Immature natural killer cell (primary cell): ENCODE data around the gene VPS72. TPM values are rescaled to one million over a fixed set of nuclear protein-coding genes. Genes with fewer than 3 reads are reported as not detected.

Source experiments
- DNase-seq, 3 donors: peaks; one replicate each; pipeline ENCODE4 v3.0.0; 2022; ENCODE audit warnings: mixed read lengths in 1 of 3
- H3K27ac Mint-ChIP-seq, 6 donors: one replicate each; pipeline ENCODE4 v1.8.0; 2020; ENCODE audit warnings: mixed read lengths in 6 of 6, mild to moderate bottlenecking in 5 of 6, inconsistent platforms in 4 of 6, moderate library complexity in 3 of 6
- H3K27me3 Mint-ChIP-seq, 3 donors: one replicate each; pipeline ENCODE4 v1.8.0; 2020 to 2021; ENCODE audit warnings: low read depth in 3 of 3, mild to moderate bottlenecking in 3 of 3, mixed read lengths in 3 of 3, moderate library complexity in 3 of 3, inconsistent platforms in 1 of 3
- H3K36me3 Mint-ChIP-seq, 3 donors: one replicate each; pipeline ENCODE4 v1.8.0; 2020; ENCODE audit warnings: mixed read lengths in 3 of 3, inconsistent platforms in 2 of 3, mild to moderate bottlenecking in 2 of 3
- H3K4me1 Mint-ChIP-seq, 2 donors: one replicate each; pipeline ENCODE4 v1.8.0; 2020; ENCODE audit warnings: inconsistent platforms in 2 of 2, mild to moderate bottlenecking in 2 of 2, mixed read lengths in 2 of 2, moderate library complexity in 1 of 2
- H3K4me3 Mint-ChIP-seq, 5 donors: one replicate each; pipeline ENCODE4 v1.8.0; 2020; ENCODE audit warnings: mild to moderate bottlenecking in 5 of 5, mixed read lengths in 5 of 5, inconsistent platforms in 3 of 5, moderate library complexity in 3 of 5
- H3K9me3 Mint-ChIP-seq, 6 donors: one replicate each; pipeline ENCODE4 v1.8.0; 2020; ENCODE audit warnings: mild to moderate bottlenecking in 6 of 6, mixed read lengths in 6 of 6, inconsistent platforms in 4 of 6, moderate library complexity in 3 of 6
- polyA plus RNA-seq, 3 donors: library from polyadenylated mRNA; unstranded; fragments of 300-500 nt; fragmentation: Illumina TruSeq; gene quantifications; one replicate each; pipeline ENCODE4 v1.2.3, GENCODE V29; 2021

Gene VPS72
- polyA plus RNA-seq, 3 donors from 2014 or later: 68.7 to 102 (median 75.5) TPM

- peaks cover 34 to 41% of the 10 kb centered on the region in 2 donors for H3K4me1 Mint-ChIP-seq
- no peaks in the 10 kb centered on the region for H3K9me3 Mint-ChIP-seq
- DNase-seq: no peak
- H3K36me3 Mint-ChIP-seq: peaks cover 12 to 26% (median 26%) of the 10 kb centered on the region in 3 donors
- peak overlapping the region; percentile 94 to 100 (median 99) for H3K4me3 Mint-ChIP-seq
- peaks cover 9 to 15% (median 10%) of the 10 kb centered on the region in 3 donors for H3K27me3 Mint-ChIP-seq
- peak overlapping the region; percentile 45 to 98 (median 92) for H3K27ac Mint-ChIP-seq
Measured at GRCh38 chr1:151167116-151167515, 22.9 kb downstream of the VPS72 start.

- no peaks in the 10 kb centered on the region for H3K9me3 Mint-ChIP-seq
- DNase-seq: no peak
- H3K4me1 Mint-ChIP-seq: peaks cover 40 to 47% of the 10 kb centered on the region in 2 donors
- H3K27ac Mint-ChIP-seq: peak overlapping the region; percentile 91 to 98 (median 95)
- peaks cover 9 to 15% (median 10%) of the 10 kb centered on the region in 3 donors for H3K27me3 Mint-ChIP-seq
- peaks cover 12 to 26% (median 24%) of the 10 kb centered on the region in 3 donors for H3K36me3 Mint-ChIP-seq
- peak overlapping the region; percentile 94 to 100 (median 99) for H3K4me3 Mint-ChIP-seq
Measured at GRCh38 chr1:151166505-151166956, 23.5 kb downstream of the VPS72 start.

GRCh38 chr1:151165738-151166504, 24.1 kb downstream of the VPS72 start, which contains the start of the genes LYSMD1 and SCNM1:
Gene LYSMD1, minus strand, starts transcription at chr1:151165902. Its CDS starts 644 bp downstream, at chr1:151165258.
Gene SCNM1, plus strand, starts transcription at chr1:151166144. Its CDS starts 9 bp downstream, at chr1:151166153.
- Mint-ChIP-seq H3K4me1 (peaks cover 42 to 51% of the 10 kb centered on the region in 2 donors), H3K27me3 (peaks cover 9 to 15% (median 10%) of the 10 kb centered on the region in 3 donors), H3K4me3 (peak within 1 kb of the TSS; percentile 94 to 100 (median 99)), H3K27ac (peak within 1 kb of the TSS; percentile 91 to 98 (median 95)), H3K36me3 (peaks cover 12 to 26% (median 19%) of the 10 kb centered on the region in 3 donors), H3K9me3 (no peaks in the 10 kb centered on the region)
- DNase-seq: peak; percentile 95 to 97 (median 96)

- no peaks in the 10 kb centered on the region for H3K9me3 Mint-ChIP-seq
- peaks cover 9 to 14% (median 10%) of the 10 kb centered on the region in 3 donors for H3K27me3 Mint-ChIP-seq
- peaks cover 43 to 57% of the 10 kb centered on the region in 2 donors for H3K4me1 Mint-ChIP-seq
- no peak for DNase-seq
- peak overlapping the region in 5 of 6 donors; percentile 91 to 98 (median 94) for H3K27ac Mint-ChIP-seq
- peaks cover 12 to 23% (median 18%) of the 10 kb centered on the region in 3 donors for H3K36me3 Mint-ChIP-seq
- H3K4me3 Mint-ChIP-seq: peak overlapping the region; percentile 94 to 100 (median 99)
Measured at GRCh38 chr1:151165281-151165737, 24.7 kb downstream of the VPS72 start.

DNA sequence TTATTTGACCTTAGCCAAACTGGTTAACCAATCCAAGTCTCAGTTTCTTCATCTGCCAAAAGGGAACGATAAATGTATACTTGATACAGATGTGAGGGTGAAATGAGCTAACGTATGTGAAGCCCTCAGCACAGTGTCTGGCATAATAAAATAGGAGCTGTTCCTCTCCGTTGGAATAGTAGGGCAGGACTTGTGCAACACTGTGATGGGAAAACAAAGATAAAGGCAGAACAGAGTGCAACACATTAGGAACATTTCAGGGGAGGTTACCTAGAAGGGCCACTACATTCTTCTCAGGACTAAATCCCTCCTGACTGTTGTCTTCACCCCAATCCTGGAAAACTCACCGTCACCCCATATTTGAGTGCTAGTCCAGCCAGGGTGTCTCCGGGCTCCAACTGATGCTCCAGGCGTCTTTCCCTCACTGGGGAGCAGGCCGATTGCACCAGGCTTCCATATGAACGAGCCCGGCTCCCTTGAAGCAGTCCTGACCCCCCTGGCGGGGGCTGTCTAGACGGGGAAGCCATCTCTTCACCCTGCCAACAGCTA, 25.2 kb downstream of the VPS72 start:
- peaks cover 46 to 62% of the 10 kb centered on the region in 2 donors for H3K4me1 Mint-ChIP-seq
- peaks cover 12 to 22% (median 14%) of the 10 kb centered on the region in 3 donors for H3K36me3 Mint-ChIP-seq
- H3K9me3 Mint-ChIP-seq: no peaks in the 10 kb centered on the region
- peak overlapping the region in 4 of 6 donors; percentile 45 to 81 (median 62) for H3K27ac Mint-ChIP-seq
- no peak for DNase-seq
- H3K27me3 Mint-ChIP-seq: peaks cover 9 to 12% (median 10%) of the 10 kb centered on the region in 3 donors
- H3K4me3 Mint-ChIP-seq: peak overlapping the region in 4 of 5 donors; percentile 32 to 100 (median 67)

DNA sequence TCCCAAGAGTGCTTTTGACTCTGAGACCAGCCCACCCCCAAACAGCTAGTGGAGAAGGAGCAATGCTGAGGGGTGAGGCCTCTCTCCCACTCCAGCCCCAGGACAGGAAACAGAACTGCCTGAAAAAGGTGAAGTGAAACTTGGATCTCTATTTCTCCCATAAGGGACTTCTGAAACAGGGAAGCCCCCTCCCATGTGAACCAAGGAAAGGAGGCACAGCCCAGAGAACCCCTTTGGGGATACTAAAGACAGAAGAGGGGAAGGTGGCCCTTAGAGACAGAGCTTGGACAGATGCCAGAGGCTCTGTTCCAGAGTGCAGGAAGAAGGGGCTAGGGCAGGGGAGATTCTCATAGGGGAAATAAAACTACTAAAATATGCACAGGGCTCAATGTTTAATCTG, 30.6 kb downstream of the VPS72 start:
- Mint-ChIP-seq H3K4me1 (peaks cover 54 to 73% of the 10 kb centered on the region in 2 donors), H3K27me3 (peaks cover 0 to 4% (median 4%) of the 10 kb centered on the region in 3 donors), H3K27ac (peak overlapping the region; percentile 80 to 95 (median 89)), H3K36me3 (peaks cover 8 to 21% (median 14%) of the 10 kb centered on the region in 3 donors), H3K9me3 (no peaks in the 10 kb centered on the region), H3K4me3 (peak overlapping the region; percentile 10 to 67 (median 60))
- DNase-seq: no peak

DNA sequence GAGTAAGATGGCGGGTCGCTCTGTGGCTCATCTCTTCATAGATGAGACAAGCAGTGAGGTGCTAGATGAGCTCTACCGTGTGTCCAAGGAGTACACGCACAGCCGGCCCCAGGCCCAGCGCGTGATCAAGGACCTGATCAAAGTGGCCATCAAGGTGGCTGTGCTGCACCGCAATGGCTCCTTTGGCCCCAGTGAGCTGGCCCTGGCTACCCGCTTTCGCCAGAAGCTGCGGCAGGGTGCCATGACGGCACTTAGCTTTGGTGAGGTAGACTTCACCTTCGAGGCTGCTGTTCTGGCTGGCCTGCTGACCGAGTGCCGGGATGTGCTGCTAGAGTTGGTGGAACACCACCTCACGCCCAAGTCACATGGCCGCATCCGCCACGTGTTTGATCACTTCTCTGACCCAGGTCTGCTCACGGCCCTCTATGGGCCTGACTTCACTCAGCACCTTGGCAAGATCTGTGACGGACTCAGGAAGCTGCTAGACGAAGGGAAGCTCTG, 31.2 kb downstream of the VPS72 start:
- H3K4me1 Mint-ChIP-seq: peaks cover 54 to 69% of the 10 kb centered on the region in 2 donors
- peaks cover 8 to 18% (median 14%) of the 10 kb centered on the region in 3 donors for H3K36me3 Mint-ChIP-seq
- DNase-seq: no peak
- peaks cover 0 to 4% (median 4%) of the 10 kb centered on the region in 3 donors for H3K27me3 Mint-ChIP-seq
- no peaks in the 10 kb centered on the region for H3K9me3 Mint-ChIP-seq
- peak overlapping the region; percentile 80 to 97 (median 92) for H3K27ac Mint-ChIP-seq
- peak overlapping the region; percentile 95 to 99 (median 98) for H3K4me3 Mint-ChIP-seq

DNA sequence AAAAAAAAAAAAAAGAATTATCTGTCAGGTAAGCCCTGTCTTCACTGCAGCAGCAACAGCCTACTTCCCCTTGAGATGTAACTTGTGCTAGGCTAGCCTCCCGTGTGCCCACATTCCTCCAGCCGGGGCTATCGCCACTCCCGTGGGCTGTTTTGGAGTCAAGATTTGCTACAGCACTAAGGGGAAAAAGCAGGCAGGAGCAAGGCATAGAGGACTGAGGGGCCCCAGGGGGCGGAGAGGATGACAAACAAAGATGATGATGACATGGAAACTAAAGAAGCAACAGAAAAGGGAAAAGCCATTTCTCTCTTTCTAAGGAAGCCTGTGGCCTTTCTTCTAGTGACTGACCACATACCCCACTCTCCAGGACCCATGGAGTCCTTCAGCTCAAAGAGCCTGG, 31.7 kb downstream of the VPS72 start:
- Mint-ChIP-seq H3K4me3 (peak overlapping the region; percentile 95 to 99 (median 98)), H3K27ac (peak overlapping the region; percentile 81 to 97 (median 90)), H3K36me3 (peaks cover 8 to 18% (median 14%) of the 10 kb centered on the region in 3 donors), H3K9me3 (no peaks in the 10 kb centered on the region), H3K27me3 (peaks cover 0 to 4% (median 4%) of the 10 kb centered on the region in 3 donors), H3K4me1 (peaks cover 54 to 69% of the 10 kb centered on the region in 2 donors)
- no peak for DNase-seq

DNA sequence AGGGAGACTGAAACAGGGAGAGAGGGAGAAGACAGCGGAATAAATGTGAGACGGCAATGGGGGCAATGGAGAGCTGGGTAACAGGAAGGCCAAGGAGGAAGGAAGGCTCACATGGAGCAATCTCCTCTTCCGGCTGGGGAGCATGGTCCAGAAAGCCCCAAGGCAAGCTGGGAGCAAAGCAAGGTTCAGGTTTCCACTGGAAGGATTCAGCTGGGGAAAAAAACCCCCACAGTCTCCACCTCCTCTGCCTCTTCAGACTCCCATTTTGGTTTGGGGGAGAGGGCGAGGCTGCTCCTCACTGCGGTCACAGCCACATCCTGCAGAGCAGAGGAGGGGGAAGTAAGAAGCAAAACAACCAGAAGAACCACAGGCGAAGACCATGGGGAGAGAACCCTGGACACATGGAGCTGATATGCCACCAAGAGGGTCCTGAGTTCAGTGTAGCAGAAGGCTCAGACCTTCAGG, 32.9 kb downstream of the VPS72 start:
- Mint-ChIP-seq H3K9me3 (no peaks in the 10 kb centered on the region), H3K36me3 (peaks cover 8 to 18% (median 14%) of the 10 kb centered on the region in 3 donors), H3K4me1 (peaks cover 50 to 61% of the 10 kb centered on the region in 2 donors), H3K27ac (peak overlapping the region; percentile 81 to 97 (median 90)), H3K27me3 (peaks cover 0 to 4% (median 4%) of the 10 kb centered on the region in 3 donors), H3K4me3 (peak overlapping the region; percentile 95 to 99 (median 98))
- peak; percentile 60 to 67 (median 64) for DNase-seq

DNA sequence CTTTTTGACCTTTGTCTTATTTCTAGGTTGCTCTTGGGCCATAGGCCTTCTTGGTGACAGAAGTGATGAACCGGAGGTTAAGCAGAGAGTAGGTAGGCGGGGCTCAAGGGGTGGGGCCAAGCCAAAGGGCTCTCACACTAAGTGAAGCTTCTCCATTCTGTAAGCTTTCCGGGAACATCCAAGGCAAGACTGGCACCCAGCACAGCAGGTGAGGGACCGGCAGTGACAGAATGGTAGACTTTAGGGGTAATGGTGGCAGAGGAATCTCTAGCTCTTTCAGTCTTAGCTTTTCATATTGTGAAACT, 33.5 kb downstream of the VPS72 start, which contains the start of gene TNFAIP8L2:
TNFAIP8L2 (plus strand) TSS at position 135 of the 305 bp plus-strand sequence. CDS start 2,049 bp downstream, outside the sequence.
- Mint-ChIP-seq H3K27me3 (peaks cover 0 to 5% (median 4%) of the 10 kb centered on the region in 3 donors), H3K4me3 (peak within 1 kb of the TSS; percentile 95 to 99 (median 98)), H3K27ac (peak within 1 kb of the TSS; percentile 81 to 97 (median 90)), H3K9me3 (no peaks in the 10 kb centered on the region), H3K36me3 (peaks cover 8 to 18% (median 14%) of the 10 kb centered on the region in 3 donors), H3K4me1 (peaks cover 43 to 55% of the 10 kb centered on the region in 2 donors)
- DNase-seq: peak; percentile 48 to 60 (median 59)

- H3K4me1 Mint-ChIP-seq: peaks cover 13 to 18% of the 10 kb centered on the region in 2 donors
- H3K4me3 Mint-ChIP-seq: peak overlapping the region; percentile 70 to 97 (median 89)
- peak overlapping the region in 1 of 6 donors; percentile 95 for H3K27ac Mint-ChIP-seq
- DNase-seq: no peak
- H3K27me3 Mint-ChIP-seq: peaks cover 0 to 5% (median 3%) of the 10 kb centered on the region in 3 donors
- peaks cover 0 to 3% (median 0%) of the 10 kb centered on the region in 3 donors for H3K36me3 Mint-ChIP-seq
- no peaks in the 10 kb centered on the region for H3K9me3 Mint-ChIP-seq
Measured at GRCh38 chr1:151147665-151148064, 42.3 kb downstream of the VPS72 start.

DNA sequence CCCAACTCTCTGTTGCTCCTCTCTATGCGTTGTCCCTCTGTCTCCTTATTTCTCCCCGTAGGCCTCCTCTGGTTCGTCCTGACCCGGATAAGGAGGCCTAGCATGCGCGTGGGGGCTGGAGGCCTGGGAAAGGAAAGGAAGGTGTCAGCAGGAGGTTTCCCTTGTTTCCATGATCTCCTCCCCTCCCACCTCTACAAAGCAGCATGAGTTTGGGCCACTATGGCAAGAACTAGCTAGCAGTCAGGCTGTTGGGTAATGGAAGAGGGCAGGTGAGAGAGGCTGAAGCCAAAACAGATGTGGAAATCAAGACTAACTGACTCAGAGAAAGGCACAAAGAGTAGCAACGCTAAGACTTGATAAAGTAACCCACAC, 42.9 kb downstream of the VPS72 start:
- Mint-ChIP-seq H3K4me3 (peak overlapping the region; percentile 85 to 98 (median 96)), H3K9me3 (no peaks in the 10 kb centered on the region), H3K27ac (peak overlapping the region; percentile 51 to 95 (median 77)), H3K27me3 (peaks cover 0 to 5% (median 3%) of the 10 kb centered on the region in 3 donors), H3K36me3 (peaks cover 0 to 3% (median 0%) of the 10 kb centered on the region in 3 donors), H3K4me1 (peaks cover 13 to 18% of the 10 kb centered on the region in 2 donors)
- no peak for DNase-seq
